GM23338 (cell line): ENCODE results near the gene TIMP3. TPM values are rescaled to one million over a fixed set of nuclear protein-coding genes. Genes with fewer than 3 reads are reported as not detected.

Experiments
- ATAC-seq: fragments of 200-7000 bp; cut with Tn5 transposase; 3 replicates; pipeline ENCODE4 v1.9.1; 2020
- DNase-seq: peaks from one replicate; pipeline ENCODE4 v3.0.0-alpha.2; 2015; ENCODE audit warnings: low spot score
- H2AFZ ChIP-seq: fragments of 200-600 bp; sonication (generic); 2 replicates; pipeline ENCODE4 v1.8.0; 2016; ENCODE audit warnings: antibody characterized with exemption, mild to moderate bottlenecking, moderate library complexity
- H3F3A ChIP-seq: fragments of 200-600 bp; sonication (generic); replicated peaks from 2 replicates; pipeline ENCODE4 v1.8.0; 2017; ENCODE audit warnings: antibody characterized with exemption, mixed run types, low read depth
- H3K27ac ChIP-seq: fragments of 200-600 bp; sonication (generic); 2 replicates; pipeline ENCODE4 v1.6.1; 2016; ENCODE audit warnings: low read depth
- H3K27me3 ChIP-seq: fragments of 200-600 bp; sonication (generic); 2 replicates; pipeline ENCODE4 v1.8.0; 2016; ENCODE audit warnings: mild to moderate bottlenecking, mixed run types, moderate library complexity; ENCODE audit not compliant: insufficient read depth
- H3K36me3 ChIP-seq: fragments of 200-600 bp; sonication (generic); 2 replicates; pipeline ENCODE4 v1.8.0; 2016; ENCODE audit warnings: mild to moderate bottlenecking; ENCODE audit not compliant: insufficient read depth
- H3K4me1 ChIP-seq: fragments of 200-600 bp; sonication (generic); 2 replicates; pipeline ENCODE4 v1.8.0; 2016; ENCODE audit warnings: mild to moderate bottlenecking, moderate library complexity; ENCODE audit not compliant: insufficient read depth
- H3K4me2 ChIP-seq: fragments of 200-600 bp; sonication (generic); 2 replicates; pipeline ENCODE4 v1.7.1; 2017; ENCODE audit warnings: mixed run types
- H3K4me3 ChIP-seq: fragments of 200-600 bp; sonication (generic); 2 replicates; pipeline ENCODE4 v1.6.1; 2016; ENCODE audit warnings: mixed run types
- H3K79me2 ChIP-seq: fragments of 200-600 bp; sonication (generic); replicated peaks from 2 replicates; pipeline ENCODE4 v1.8.0; 2017; ENCODE audit warnings: mild to moderate bottlenecking; ENCODE audit not compliant: insufficient read depth
- H3K9me2 ChIP-seq: fragments of 200-600 bp; sonication (generic); 2 replicates; pipeline ENCODE4 v1.8.0; 2017; ENCODE audit not compliant: insufficient read depth
- H4K20me1 ChIP-seq: fragments of 200-600 bp; sonication (generic); replicated peaks from 2 replicates; pipeline ENCODE4 v1.8.0; 2017; ENCODE audit warnings: mild to moderate bottlenecking; ENCODE audit not compliant: insufficient read depth
- H3K27ac Mint-ChIP-seq: 2 replicates; pipeline ENCODE4 v1.8.0; 2020; ENCODE audit warnings: inconsistent platforms, mild to moderate bottlenecking, moderate library complexity, mixed read lengths
- H3K27me3 Mint-ChIP-seq: 3 replicates; pipeline ENCODE4 v1.8.0; 2022; ENCODE audit warnings: low read depth, mild to moderate bottlenecking, moderate library complexity, mixed read lengths, inconsistent platforms; ENCODE audit not compliant: insufficient read depth, poor library complexity
- H3K36me3 Mint-ChIP-seq: 3 replicates; pipeline ENCODE4 v1.8.0; 2021; ENCODE audit warnings: low read depth, mild to moderate bottlenecking, inconsistent platforms, moderate library complexity, mixed read lengths
- H3K4me1 Mint-ChIP-seq: 3 replicates; pipeline ENCODE4 v1.8.0; 2020; ENCODE audit warnings: mild to moderate bottlenecking, inconsistent platforms, mixed read lengths
- H3K4me3 Mint-ChIP-seq: 3 replicates; pipeline ENCODE4 v1.8.0; 2021; ENCODE audit warnings: moderate library complexity, mild to moderate bottlenecking, inconsistent platforms, mixed read lengths
- H3K9me3 Mint-ChIP-seq: 3 replicates; pipeline ENCODE4 v1.8.0; 2020; ENCODE audit warnings: moderate library complexity, mild to moderate bottlenecking, inconsistent platforms, mixed read lengths
- CREB1 ChIP-seq: fragments of 250-450 bp; sonication (Bioruptor Pico); IDR thresholded peaks from 2 replicates; pipeline ENCODE4 v1.5.0; 2020; ENCODE audit warnings: low read depth, mild to moderate bottlenecking, moderate library complexity
- EZH2 ChIP-seq: fragments of 200-600 bp; sonication (generic); IDR thresholded peaks from one replicate; pipeline ENCODE4 v1.8.0; 2017; ENCODE audit warnings: antibody characterized with exemption, mild to moderate bottlenecking, low read depth; ENCODE audit not compliant: unreplicated experiment
- EZH2phosphoT487 ChIP-seq: fragments of 200-600 bp; sonication (generic); IDR thresholded peaks from one replicate; pipeline ENCODE4 v1.8.1; 2018; ENCODE audit warnings: antibody characterized with exemption; ENCODE audit not compliant: unreplicated experiment
- JUNB ChIP-seq: IDR thresholded peaks from one replicate; pipeline ENCODE4 v1.6.1; 2016; ENCODE audit warnings: antibody characterized with exemption; ENCODE audit not compliant: unreplicated experiment
- NANOG ChIP-seq: IDR thresholded peaks from 2 replicates; pipeline ENCODE4 v1.6.1; 2016; ENCODE audit warnings: antibody characterized with exemption, borderline replicate concordance
- POLR2AphosphoS5 ChIP-seq: IDR thresholded peaks from 2 replicates; pipeline ENCODE4 v1.6.1; 2016; ENCODE audit warnings: antibody characterized with exemption, low read depth
- STAT1 ChIP-seq: IDR thresholded peaks from one replicate; pipeline ENCODE4 v1.6.1; 2016; ENCODE audit warnings: antibody characterized with exemption; ENCODE audit not compliant: unreplicated experiment
- ZNF114 ChIP-seq: fragments of 250-450 bp; sonication (Bioruptor Pico); IDR thresholded peaks from 2 replicates; pipeline ENCODE4 v1.5.0; 2020; ENCODE audit warnings: mild to moderate bottlenecking, moderate library complexity
- ZNF331 ChIP-seq: fragments of 250-450 bp; sonication (Bioruptor Pico); IDR thresholded peaks from 2 replicates; pipeline ENCODE4 v1.5.0; 2020; ENCODE audit warnings: low read depth, mild to moderate bottlenecking, moderate library complexity
- ZNF462 ChIP-seq: fragments of 250-450 bp; sonication (Bioruptor Pico); IDR thresholded peaks from 2 replicates; pipeline ENCODE4 v1.5.0; 2020; ENCODE audit warnings: mild to moderate bottlenecking, moderate library complexity
- polyA plus RNA-seq: library from polyadenylated mRNA; unstranded; fragments of >200 nt; fragmentation: Nextera tagmentation; extraction: Ambion mirVana; gene quantifications from 2 replicates; pipeline ENCODE4 v1.2.1, GENCODE V29; 2016
- total RNA-seq: library from RNA; depleted of rRNA; stranded (reverse); fragments of >200 nt; shearing (Covaris generic); gene quantifications from 2 replicates; pipeline ENCODE4 v1.2.3, GENCODE V29; 2014
- TF ChIP-seq, protein P1 (sequence below): IDR thresholded peaks from one replicate; pipeline ENCODE4 v1.6.1; 2018; ENCODE audit warnings: antibody characterized with exemption; ENCODE audit not compliant: unreplicated experiment
- TF ChIP-seq, protein P2 (sequence below): IDR thresholded peaks from 2 replicates; pipeline ENCODE4 v1.6.1; 2016; ENCODE audit warnings: antibody characterized with exemption
- TF ChIP-seq, protein P3 (sequence below), 2 experiments: fragments of 200-600 bp in 1 of 2; sonication (generic) in 1 of 2; conservative IDR thresholded peaks; 2 replicates each; pipeline versions ENCODE4 v1.5.1 to v1.6.1; 2016 to 2017; ENCODE audit warnings: antibody characterized with exemption in 2 of 2, low read depth in 2 of 2, mild to moderate bottlenecking in 2 of 2, moderate library complexity in 1 of 2

Gene TIMP3
- total and polyA plus RNA-seq, 2 experiments from 2014 or later: 1.4 to 4.3 TPM

GRCh38 chr22:32846780-32847491 lies 45.4 kb downstream of the TIMP3 start:
- H3K9me3 Mint-ChIP-seq: no peaks in the 10 kb centered on the region
- H3F3A ChIP-seq: no peaks in the 10 kb centered on the region
- DNase-seq (no peak), ATAC-seq (no peak)
- H3K36me3 ChIP-seq: no peaks in the 10 kb centered on the region
- H3K27ac ChIP-seq: no peak overlapping the region
- no peak overlapping the region for H3K4me3 Mint-ChIP-seq
- H3K27me3 ChIP-seq: no peaks in the 10 kb centered on the region
- H3K4me2 ChIP-seq: no peak overlapping the region
- TF ChIP-seq JUNB: no peak
- TF ChIP-seq ZNF462 (CRISPR knock-in tag): no peak
- no peak for TF ChIP-seq POLR2AphosphoS5
- no peak for TF ChIP-seq ZNF114 (CRISPR knock-in tag)
- no peak for TF ChIP-seq EZH2
- TF ChIP-seq, protein P1, sequence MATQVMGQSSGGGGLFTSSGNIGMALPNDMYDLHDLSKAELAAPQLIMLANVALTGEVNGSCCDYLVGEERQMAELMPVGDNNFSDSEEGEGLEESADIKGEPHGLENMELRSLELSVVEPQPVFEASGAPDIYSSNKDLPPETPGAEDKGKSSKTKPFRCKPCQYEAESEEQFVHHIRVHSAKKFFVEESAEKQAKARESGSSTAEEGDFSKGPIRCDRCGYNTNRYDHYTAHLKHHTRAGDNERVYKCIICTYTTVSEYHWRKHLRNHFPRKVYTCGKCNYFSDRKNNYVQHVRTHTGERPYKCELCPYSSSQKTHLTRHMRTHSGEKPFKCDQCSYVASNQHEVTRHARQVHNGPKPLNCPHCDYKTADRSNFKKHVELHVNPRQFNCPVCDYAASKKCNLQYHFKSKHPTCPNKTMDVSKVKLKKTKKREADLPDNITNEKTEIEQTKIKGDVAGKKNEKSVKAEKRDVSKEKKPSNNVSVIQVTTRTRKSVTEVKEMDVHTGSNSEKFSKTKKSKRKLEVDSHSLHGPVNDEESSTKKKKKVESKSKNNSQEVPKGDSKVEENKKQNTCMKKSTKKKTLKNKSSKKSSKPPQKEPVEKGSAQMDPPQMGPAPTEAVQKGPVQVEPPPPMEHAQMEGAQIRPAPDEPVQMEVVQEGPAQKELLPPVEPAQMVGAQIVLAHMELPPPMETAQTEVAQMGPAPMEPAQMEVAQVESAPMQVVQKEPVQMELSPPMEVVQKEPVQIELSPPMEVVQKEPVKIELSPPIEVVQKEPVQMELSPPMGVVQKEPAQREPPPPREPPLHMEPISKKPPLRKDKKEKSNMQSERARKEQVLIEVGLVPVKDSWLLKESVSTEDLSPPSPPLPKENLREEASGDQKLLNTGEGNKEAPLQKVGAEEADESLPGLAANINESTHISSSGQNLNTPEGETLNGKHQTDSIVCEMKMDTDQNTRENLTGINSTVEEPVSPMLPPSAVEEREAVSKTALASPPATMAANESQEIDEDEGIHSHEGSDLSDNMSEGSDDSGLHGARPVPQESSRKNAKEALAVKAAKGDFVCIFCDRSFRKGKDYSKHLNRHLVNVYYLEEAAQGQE: no peak
- TF ChIP-seq STAT1: no peak
- TF ChIP-seq, protein P2, sequence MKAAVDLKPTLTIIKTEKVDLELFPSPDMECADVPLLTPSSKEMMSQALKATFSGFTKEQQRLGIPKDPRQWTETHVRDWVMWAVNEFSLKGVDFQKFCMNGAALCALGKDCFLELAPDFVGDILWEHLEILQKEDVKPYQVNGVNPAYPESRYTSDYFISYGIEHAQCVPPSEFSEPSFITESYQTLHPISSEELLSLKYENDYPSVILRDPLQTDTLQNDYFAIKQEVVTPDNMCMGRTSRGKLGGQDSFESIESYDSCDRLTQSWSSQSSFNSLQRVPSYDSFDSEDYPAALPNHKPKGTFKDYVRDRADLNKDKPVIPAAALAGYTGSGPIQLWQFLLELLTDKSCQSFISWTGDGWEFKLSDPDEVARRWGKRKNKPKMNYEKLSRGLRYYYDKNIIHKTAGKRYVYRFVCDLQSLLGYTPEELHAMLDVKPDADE: no peak
- no peak for TF ChIP-seq NANOG
- no peak for TF ChIP-seq EZH2phosphoT487
- TF ChIP-seq, protein P3, sequence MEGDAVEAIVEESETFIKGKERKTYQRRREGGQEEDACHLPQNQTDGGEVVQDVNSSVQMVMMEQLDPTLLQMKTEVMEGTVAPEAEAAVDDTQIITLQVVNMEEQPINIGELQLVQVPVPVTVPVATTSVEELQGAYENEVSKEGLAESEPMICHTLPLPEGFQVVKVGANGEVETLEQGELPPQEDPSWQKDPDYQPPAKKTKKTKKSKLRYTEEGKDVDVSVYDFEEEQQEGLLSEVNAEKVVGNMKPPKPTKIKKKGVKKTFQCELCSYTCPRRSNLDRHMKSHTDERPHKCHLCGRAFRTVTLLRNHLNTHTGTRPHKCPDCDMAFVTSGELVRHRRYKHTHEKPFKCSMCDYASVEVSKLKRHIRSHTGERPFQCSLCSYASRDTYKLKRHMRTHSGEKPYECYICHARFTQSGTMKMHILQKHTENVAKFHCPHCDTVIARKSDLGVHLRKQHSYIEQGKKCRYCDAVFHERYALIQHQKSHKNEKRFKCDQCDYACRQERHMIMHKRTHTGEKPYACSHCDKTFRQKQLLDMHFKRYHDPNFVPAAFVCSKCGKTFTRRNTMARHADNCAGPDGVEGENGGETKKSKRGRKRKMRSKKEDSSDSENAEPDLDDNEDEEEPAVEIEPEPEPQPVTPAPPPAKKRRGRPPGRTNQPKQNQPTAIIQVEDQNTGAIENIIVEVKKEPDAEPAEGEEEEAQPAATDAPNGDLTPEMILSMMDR (conservative IDR thresholded peaks at IDR 0.05; ENCODE audit: low read depth in 2 of 2): no peak
- TF ChIP-seq CREB1 (CRISPR knock-in tag): no peak
- no peak for TF ChIP-seq ZNF331 (CRISPR knock-in tag)
- peaks cover 2% of the 10 kb centered on the region for H3K27me3 Mint-ChIP-seq
- no peak overlapping the region for H3K4me3 ChIP-seq
- no peaks in the 10 kb centered on the region for H3K4me1 ChIP-seq
- peaks cover 11% of the 10 kb centered on the region for H4K20me1 ChIP-seq
- H3K79me2 ChIP-seq: no peaks in the 10 kb centered on the region
- H3K4me1 Mint-ChIP-seq: no peaks in the 10 kb centered on the region
- H3K27ac Mint-ChIP-seq: no peak overlapping the region
- H2AFZ ChIP-seq: no peak overlapping the region
- H3K36me3 Mint-ChIP-seq: no peaks in the 10 kb centered on the region
- H3K9me2 ChIP-seq: no peaks in the 10 kb centered on the region; the same call in 1 of the 2 replicates
